IMR-90 (cell line): ENCODE data around the gene FRK. TPM values are rescaled to one million over a fixed set of nuclear protein-coding genes. Genes with fewer than 3 reads are reported as not detected.

ENCODE experiments used
- ATAC-seq: fragments of 200-7000 bp; cut with Tn5 transposase; 2 replicates; pipeline ENCODE4 v1.9.1; 2020; ENCODE audit warnings: low read depth, mild to moderate bottlenecking, moderate library complexity
- BruUV-seq: library from RNA; stranded (reverse); fragments of 400-500 nt; replicated peaks from 2 replicates; lab custom pipeline; 2021; lab: Mats Ljungman, UMichigan
- CTCF ChIA-PET: fragments of 300-600 bp; formaldehyde crosslinking; extraction: SDS; loops from one replicate; lab custom pipeline; 2021; ENCODE audit warnings: antibody characterized with exemption; lab: Yijun Ruan, JAX
- POLR2A ChIA-PET: fragments of 300-600 bp; sonication (Branson Sonifier 250); formaldehyde crosslinking; loops from one replicate; lab custom pipeline; 2022; ENCODE audit warnings: antibody characterized with exemption; ENCODE audit not compliant: unreplicated experiment; lab: Charles Lee
- DNase-seq: peaks from one replicate; pipeline ENCODE4 v3.0.0; 2013
- H2AFZ ChIP-seq: replicated peaks from 2 replicates; pipeline ENCODE3; 2013; ENCODE audit warnings: low read length, mild to moderate bottlenecking; ENCODE audit not compliant: poor library complexity
- H2AK5ac ChIP-seq: 2 replicates; pipeline ENCODE4 v1.6.1; 2013; ENCODE audit warnings: low read depth, low read length, inconsistent platforms
- H2AK9ac ChIP-seq: replicated peaks from 2 replicates; pipeline ENCODE3; 2013; ENCODE audit warnings: mild to moderate bottlenecking, low read depth, low read length, moderate library complexity; ENCODE audit not compliant: poor library complexity
- H2BK120ac ChIP-seq: 2 replicates; pipeline ENCODE4 v1.6.1; 2013; ENCODE audit warnings: low read depth, low read length, inconsistent platforms
- H2BK15ac ChIP-seq: 3 replicates; pipeline ENCODE4 v1.6.1; 2013; ENCODE audit warnings: low read depth, low read length, inconsistent platforms
- H2BK20ac ChIP-seq: 2 replicates; pipeline ENCODE4 v1.6.1; 2013; ENCODE audit warnings: low read depth, mild to moderate bottlenecking, inconsistent platforms, low read length, moderate library complexity
- H2BK5ac ChIP-seq: 2 replicates; pipeline ENCODE4 v1.6.1; 2013; ENCODE audit warnings: mild to moderate bottlenecking, low read depth, low read length, inconsistent platforms; ENCODE audit not compliant: poor library complexity, severe bottlenecking
- H3K14ac ChIP-seq: replicated peaks from 2 replicates; pipeline ENCODE4 v1.6.1; 2013; ENCODE audit warnings: low read depth, low read length, inconsistent platforms
- H3K18ac ChIP-seq: 2 replicates; pipeline ENCODE4 v1.6.1; 2013; ENCODE audit warnings: low read depth, low read length, control low read depth
- H3K23ac ChIP-seq: 2 replicates; pipeline ENCODE4 v1.6.1; 2013; ENCODE audit warnings: low read depth, low read length, inconsistent platforms
- H3K27ac ChIP-seq: 2 replicates; pipeline ENCODE4 v1.5.1; 2013; ENCODE audit warnings: mild to moderate bottlenecking, control low read depth, low read length; ENCODE audit not compliant: insufficient read depth
- H3K27me3 ChIP-seq: 2 replicates; pipeline ENCODE4 v1.6.1; 2013; ENCODE audit warnings: low read length; ENCODE audit not compliant: control insufficient read depth, insufficient read depth
- H3K36me3 ChIP-seq: 2 replicates; pipeline ENCODE4 v1.6.1; 2013; ENCODE audit warnings: low read length, mixed read lengths; ENCODE audit not compliant: control insufficient read depth, insufficient read depth
- H3K4ac ChIP-seq: 2 replicates; pipeline ENCODE4 v1.6.1; 2013; ENCODE audit warnings: low read depth, low read length, inconsistent platforms
- H3K4me1 ChIP-seq: 2 replicates; pipeline ENCODE4 v1.6.1; 2013; ENCODE audit warnings: low read length, mixed read lengths; ENCODE audit not compliant: control insufficient read depth, insufficient read depth
- H3K4me2 ChIP-seq: 2 replicates; pipeline ENCODE4 v1.6.1; 2013; ENCODE audit warnings: low read depth, mild to moderate bottlenecking, control low read depth, low read length, moderate library complexity
- H3K4me3 ChIP-seq: 2 replicates; pipeline ENCODE4 v1.5.1; 2013; ENCODE audit warnings: low read depth, mild to moderate bottlenecking, control low read depth, low read length, moderate library complexity; ENCODE audit not compliant: insufficient read depth
- H3K56ac ChIP-seq: 2 replicates; pipeline ENCODE4 v1.6.1; 2013; ENCODE audit warnings: low read length, inconsistent platforms; ENCODE audit not compliant: insufficient read depth; ENCODE audit errors: extremely low read depth
- H3K79me1 ChIP-seq, 2 experiments: 2 replicates each; pipeline ENCODE4 v1.6.1; 2013; ENCODE audit warnings: low read length in 2 of 2, inconsistent platforms in 1 of 2, low read depth in 1 of 2
- H3K9ac ChIP-seq: 2 replicates; pipeline ENCODE4 v1.6.1; 2013; ENCODE audit warnings: low read depth, low read length, control low read depth
- H3K9me1 ChIP-seq: 2 replicates; pipeline ENCODE4 v1.6.1; 2013; ENCODE audit warnings: low read length, inconsistent platforms; ENCODE audit not compliant: insufficient read depth
- H3K9me3 ChIP-seq: 2 replicates; pipeline ENCODE4 v1.6.1; 2013; ENCODE audit warnings: low read length; ENCODE audit not compliant: control insufficient read depth, insufficient read depth
- H4K20me1 ChIP-seq: 2 replicates; pipeline ENCODE4 v1.6.1; 2013; ENCODE audit warnings: low read length, inconsistent platforms; ENCODE audit not compliant: insufficient read depth
- H4K5ac ChIP-seq: 2 replicates; pipeline ENCODE4 v1.6.1; 2013; ENCODE audit warnings: mild to moderate bottlenecking, low read depth, low read length, control low read depth
- H4K8ac ChIP-seq, 2 experiments: 2 replicates each; pipeline ENCODE4 v1.6.1; 2013; ENCODE audit warnings: low read depth in 2 of 2, low read length in 2 of 2, control low read depth in 1 of 2, inconsistent platforms in 1 of 2
- H4K91ac ChIP-seq: 2 replicates; pipeline ENCODE4 v1.6.1; 2013; ENCODE audit warnings: low read depth, low read length, inconsistent platforms; ENCODE audit not compliant: insufficient read depth
- CTCF ChIP-seq: conservative IDR thresholded peaks from 2 replicates; pipeline ENCODE4 v1.5.1; 2012; ENCODE audit warnings: mild to moderate bottlenecking, low read depth, low read length, improper control_type of control experiment
- FOS ChIP-seq: fragments of 150-350 bp; IDR thresholded peaks from 2 replicates; pipeline ENCODE4 v1.6.1; 2016; ENCODE audit warnings: low read depth, low read length
- NFE2L2 ChIP-seq: fragments of 150-350 bp; IDR thresholded peaks from 2 replicates; pipeline ENCODE4 v1.6.1; 2016; ENCODE audit warnings: low read depth, mild to moderate bottlenecking, low read length
- RAD21 ChIP-seq: IDR thresholded peaks from 2 replicates; pipeline ENCODE4 v1.6.1; 2012; ENCODE audit warnings: low read length, improper control_type of control experiment
- WGBS, 2 experiments: methylation state at CpG; one replicate each; pipeline versions ENCODE4 v1.1.5 to v1.1.7; 2013; ENCODE audit warnings: missing lambda C conversion rate in 2 of 2; ENCODE audit not compliant: insufficient read length in 1 of 2; ENCODE audit errors: extremely low coverage in 2 of 2; 5-methylcytosine and 5-hydroxymethylcytosine counted together
- dilution Hi-C: fragments of 300-500 bp; cut with HindIII; formaldehyde crosslinking; loops from one replicate; pipeline ENCODE4 v1.14.3; 2018; ENCODE audit warnings: low sequenced_read_pairs; ENCODE audit not compliant: unreplicated experiment
- in situ Hi-C: fragments of 300-500 bp; cut with MboI; formaldehyde crosslinking; loops from 3 replicates; pipeline ENCODE4 v1.14.3; 2019; ENCODE audit warnings: low sequenced_read_pairs, inconsistent platforms, mixed read lengths
- intact Hi-C: fragments of 100-400 bp; cut with micrococcal nuclease; formaldehyde crosslinking; loops from 2 replicates; pipeline ENCODE4 v1.10.0; 2022
- polyA plus RNA-seq, 3 experiments: library from polyadenylated mRNA; depleted of rRNA; stranded (reverse); fragments of >200 nt; gene quantifications; 2 replicates each; pipeline ENCODE4 v1.2.3, GENCODE V29; 2012; ENCODE audit warnings: low replicate concordance in 1 of 3
- total RNA-seq: library from RNA; depleted of rRNA; stranded (reverse); fragments of >200 nt; gene quantifications from 2 replicates; pipeline ENCODE4 v1.2.3, GENCODE V29; 2012

FRK gene
- total and polyA plus RNA-seq, 2 of the 4 experiments (the other 2 are of a cell fraction) = under 0.01 to 0.02 TPM

DNA sequence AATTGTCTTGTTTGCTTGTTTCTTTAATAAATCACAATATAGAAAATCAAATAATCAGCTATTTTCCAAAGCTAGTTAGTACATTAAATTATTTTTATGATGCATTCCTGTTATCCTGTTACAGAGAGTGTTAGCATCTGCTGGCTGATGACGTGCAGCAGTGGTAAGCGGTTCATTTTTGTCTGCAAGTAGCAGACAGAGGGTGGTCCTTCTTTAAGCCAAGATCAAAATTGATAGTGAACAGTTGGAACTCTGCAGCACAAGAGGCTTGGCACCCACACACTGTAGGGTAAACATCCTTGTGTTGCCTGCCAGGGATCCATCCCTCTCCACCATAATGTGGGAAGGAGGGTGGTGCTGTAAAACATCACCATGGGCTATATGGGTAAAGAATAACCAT is 158.3 kb downstream of the FRK start:
- H4K20me1 ChIP-seq = no peaks in the 10 kb centered on the region; the same call in 1 of the 2 replicates
- no peaks in the 10 kb centered on the region; the same call in 1 of the 2 replicates for H3K27me3 ChIP-seq
- no TSS peak for BruUV-seq
- H3K4me2 ChIP-seq = no peak overlapping the region
- no peak overlapping the region for H3K14ac ChIP-seq
- no peak overlapping the region for H2AFZ ChIP-seq
- no peaks in the 10 kb centered on the region for H3K79me1 ChIP-seq
- no peaks in the 10 kb centered on the region for H3K9me3 ChIP-seq
- H3K27ac ChIP-seq = no peak overlapping the region
- no peak overlapping the region for H2BK120ac ChIP-seq
- dilution Hi-C loops (no loop called here), intact Hi-C loops (no loop called here), in situ Hi-C loops (no loop called here)
- no peaks in the 10 kb centered on the region for H3K9me1 ChIP-seq
- H3K56ac ChIP-seq = no peak overlapping the region
- ATAC-seq (no peak), DNase-seq (no peak)
- H3K4me1 ChIP-seq = no peaks in the 10 kb centered on the region
- ChIA-PET CTCF (no interaction called here), POLR2A (no interaction called here)
- no peak overlapping the region for H3K9ac ChIP-seq
- no peak overlapping the region for H4K91ac ChIP-seq
- no peak overlapping the region for H2BK5ac ChIP-seq
- no peak overlapping the region for H3K18ac ChIP-seq
- no peak overlapping the region for H4K5ac ChIP-seq
- no peak overlapping the region for H3K4me3 ChIP-seq
- no peaks in the 10 kb centered on the region for H3K36me3 ChIP-seq
- H3K23ac ChIP-seq = no peak overlapping the region
- no peak overlapping the region for H2BK20ac ChIP-seq
- TF ChIP-seq RAD21 (no peak), FOS (no peak), CTCF (no peak), NFE2L2 (no peak)
- no peak overlapping the region for H2AK5ac ChIP-seq
- no peak overlapping the region for H2BK15ac ChIP-seq
- H2AK9ac ChIP-seq = no peak overlapping the region
- no CpG with 5 or more reads among the region's 2 CpGs for WGBS, 2 experiments
- no peak overlapping the region for H3K4ac ChIP-seq
- no peak overlapping the region for H4K8ac ChIP-seq
